Cerebellar cortex (tissue), 1 donor: Measurements from ENCODE around the gene FKBP1A.

Experiments used
- DNase-seq: peaks from one replicate; pipeline ENCODE4 v3.0.0-alpha.2; 2015; ENCODE audit warnings: low spot score

FKBP1A gene

DNA sequence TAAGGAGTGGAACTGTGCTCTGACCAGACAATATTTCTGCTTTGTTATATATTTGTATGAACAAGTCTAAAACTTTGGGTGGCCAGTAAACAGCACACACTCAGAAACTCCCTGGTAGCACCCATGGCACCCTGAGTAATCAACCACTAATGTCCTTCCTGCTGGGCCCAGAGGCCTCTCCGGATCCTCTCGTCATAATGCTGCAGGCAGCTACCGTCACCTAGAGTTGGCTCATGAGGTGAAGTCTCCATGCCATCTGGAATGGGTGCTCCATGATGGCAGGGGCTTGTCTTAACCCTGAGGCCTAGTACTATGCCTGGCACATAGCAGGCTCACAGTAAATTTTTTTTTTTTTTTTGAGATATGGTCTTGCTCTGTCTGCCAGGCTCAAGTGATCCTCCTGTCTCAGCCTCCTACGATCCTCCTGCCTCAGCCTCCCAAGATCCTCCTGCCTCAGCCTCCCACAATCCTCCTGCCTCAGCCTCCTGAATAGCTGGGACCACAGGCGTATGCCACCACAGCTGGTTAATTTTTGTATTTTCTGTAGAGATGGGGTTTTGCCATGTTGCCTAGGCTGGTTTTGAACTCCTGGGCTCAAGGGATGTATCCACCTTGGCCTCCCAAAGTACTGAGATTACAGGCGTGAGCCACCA lies 60.9 kb downstream of the FKBP1A start:
- DNase-seq, result no peak

DNA sequence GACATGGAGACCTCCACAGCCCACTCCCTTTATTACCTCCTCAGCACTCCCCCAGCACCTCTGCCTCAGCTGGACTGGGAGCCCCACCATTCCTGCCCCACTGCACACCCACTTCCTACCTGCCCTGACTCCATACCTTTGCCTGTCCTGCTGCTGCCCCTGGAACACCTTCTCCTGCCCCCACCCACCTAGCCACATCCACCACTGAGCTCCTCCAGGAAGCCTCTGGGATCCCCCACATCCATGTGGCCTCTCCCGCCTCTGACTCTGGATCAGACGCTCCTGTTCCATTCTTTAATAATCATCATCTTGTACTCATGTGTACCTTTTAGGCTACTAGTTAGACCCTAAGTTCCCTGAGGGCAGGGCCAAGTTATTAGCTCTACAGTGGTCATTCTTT lies 61.8 kb downstream of the FKBP1A start:
- DNase-seq, result no peak

DNA sequence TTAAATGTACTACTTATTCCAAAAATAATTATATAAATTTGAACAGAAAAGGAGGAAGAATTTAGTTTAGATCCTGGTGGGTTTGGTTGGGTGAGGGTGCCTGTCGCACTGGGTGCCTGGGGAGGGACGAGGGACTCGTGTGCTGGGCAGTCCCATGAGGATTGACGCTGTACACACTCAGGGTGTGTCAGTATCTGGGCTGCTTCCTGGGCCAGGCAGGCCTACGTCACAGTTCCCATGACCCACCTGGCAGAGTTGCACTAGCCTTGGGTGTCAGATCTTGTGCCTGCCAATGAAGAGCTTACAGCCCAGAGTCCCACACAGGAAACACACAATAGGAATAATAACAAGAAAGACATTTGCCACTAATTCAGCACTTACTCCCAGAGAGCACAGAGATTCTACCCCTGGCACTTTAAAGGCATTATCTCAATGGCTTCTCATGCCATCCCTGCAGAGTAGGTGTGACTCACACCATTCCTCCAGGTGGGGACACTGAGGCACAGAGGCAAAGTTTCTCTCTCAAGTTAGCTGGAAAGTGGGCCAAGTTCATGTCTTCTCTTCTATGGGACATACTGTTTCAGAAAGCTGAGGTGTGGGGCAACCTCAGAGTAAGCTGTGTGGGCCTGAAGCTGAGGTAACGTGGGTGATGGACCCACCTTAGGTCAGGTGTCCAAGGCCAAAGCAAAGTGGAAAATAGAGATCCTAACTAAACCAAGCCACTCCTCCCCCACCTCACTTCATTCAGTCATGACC lies 62.6 kb downstream of the FKBP1A start:
- no peak for DNase-seq

DNA sequence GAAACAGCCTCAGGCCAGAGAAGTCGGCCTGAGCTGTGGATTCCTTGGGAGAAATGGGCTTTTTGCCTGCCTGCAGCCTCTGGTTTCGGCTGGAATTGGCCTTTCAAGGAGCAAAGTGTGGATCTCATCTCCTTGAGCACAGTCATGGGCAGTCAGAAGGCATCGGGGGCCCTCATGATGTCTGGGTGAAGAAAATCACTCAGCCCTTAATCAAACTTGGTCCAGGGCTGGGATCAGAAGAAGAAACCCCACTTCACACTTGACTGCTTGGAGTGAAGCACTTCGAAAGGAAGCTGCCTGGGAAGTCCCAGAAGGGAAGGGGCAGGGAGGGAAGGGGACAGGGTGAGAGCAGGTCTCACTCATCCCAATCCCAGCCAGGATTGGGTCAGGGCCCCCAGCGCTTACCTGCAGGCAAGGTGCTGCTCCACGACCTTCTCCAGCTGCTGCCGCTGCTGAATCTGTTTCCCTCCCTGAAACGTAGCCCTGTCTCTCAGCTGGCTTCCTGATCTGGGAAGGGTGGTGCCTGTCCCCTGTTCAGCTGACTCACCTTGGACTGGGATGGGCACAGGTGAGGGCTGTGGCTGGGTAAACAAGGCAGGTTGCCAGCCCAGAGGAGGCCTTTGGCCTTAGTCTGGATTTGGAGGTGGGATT lies 64.0 kb downstream of the FKBP1A start, which contains the start of gene SDCBP2:
SDCBP2 (minus strand) TSS at position 460 of the 651 bp plus-strand sequence. CDS start 8,723 bp downstream, outside the sequence.
- DNase-seq, result no peak

DNA sequence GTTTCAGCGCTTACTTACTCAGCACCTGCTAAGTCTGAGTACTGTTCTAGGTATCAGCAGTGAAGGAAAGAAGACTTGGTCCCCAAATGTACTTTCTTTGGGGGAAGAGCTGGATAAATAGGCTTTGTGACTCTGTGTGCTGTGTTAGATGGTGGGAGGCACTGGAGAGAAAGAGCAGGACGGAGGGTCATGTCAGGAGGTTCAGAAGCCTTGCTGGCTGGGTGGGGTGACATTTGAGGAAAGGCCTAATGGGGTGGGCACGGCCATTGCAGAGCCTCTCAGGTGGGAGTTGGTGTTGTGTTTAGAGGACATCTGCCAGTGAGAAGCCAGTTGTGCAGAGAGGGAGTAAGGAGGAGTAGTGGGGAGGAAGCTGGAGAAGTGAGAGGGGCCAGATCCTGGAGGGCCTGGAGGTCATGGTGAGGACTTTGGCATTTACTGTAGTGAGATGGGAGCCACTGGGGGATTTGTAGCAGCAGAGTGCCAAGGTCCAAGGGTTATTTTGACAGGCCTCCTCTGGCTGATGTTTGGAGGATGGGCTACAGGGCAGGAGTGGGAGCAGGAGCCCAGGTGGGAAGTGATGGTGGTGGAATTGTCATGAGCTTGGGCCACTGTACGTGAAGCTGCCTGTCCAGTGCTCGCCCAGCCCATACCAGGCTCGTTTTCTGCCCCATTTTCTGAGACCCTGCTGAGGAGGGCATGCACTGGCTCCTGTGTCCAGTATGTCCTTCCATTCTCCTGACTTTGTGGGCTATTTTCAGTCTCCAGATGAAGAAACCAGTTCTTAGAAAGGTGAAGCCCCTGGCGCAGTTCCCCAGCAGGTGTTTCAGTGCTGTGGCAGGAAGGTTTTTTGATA lies 64.8 kb downstream of the FKBP1A start:
- DNase-seq, result no peak

DNA sequence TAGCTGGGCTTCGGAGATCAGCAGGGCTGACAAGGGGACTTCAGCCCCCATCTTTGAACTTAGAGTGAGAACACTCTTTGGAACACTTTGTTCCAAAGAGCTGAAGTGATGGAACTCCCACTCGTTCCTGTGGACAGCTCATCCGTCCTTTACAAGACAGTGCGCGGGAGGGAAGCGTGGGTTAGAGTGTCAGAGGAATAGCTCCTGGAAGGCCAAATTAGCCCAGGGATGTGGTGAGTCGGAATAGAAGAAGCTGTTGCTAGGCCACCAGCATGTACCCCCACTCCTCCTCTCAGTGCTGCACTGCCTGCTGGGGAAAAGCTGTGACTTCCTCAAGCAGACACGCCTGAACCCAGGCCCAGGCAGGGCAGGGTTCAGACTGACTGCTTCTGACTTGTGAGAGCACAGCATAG lies 65.6 kb downstream of the FKBP1A start:
- no peak for DNase-seq

DNA sequence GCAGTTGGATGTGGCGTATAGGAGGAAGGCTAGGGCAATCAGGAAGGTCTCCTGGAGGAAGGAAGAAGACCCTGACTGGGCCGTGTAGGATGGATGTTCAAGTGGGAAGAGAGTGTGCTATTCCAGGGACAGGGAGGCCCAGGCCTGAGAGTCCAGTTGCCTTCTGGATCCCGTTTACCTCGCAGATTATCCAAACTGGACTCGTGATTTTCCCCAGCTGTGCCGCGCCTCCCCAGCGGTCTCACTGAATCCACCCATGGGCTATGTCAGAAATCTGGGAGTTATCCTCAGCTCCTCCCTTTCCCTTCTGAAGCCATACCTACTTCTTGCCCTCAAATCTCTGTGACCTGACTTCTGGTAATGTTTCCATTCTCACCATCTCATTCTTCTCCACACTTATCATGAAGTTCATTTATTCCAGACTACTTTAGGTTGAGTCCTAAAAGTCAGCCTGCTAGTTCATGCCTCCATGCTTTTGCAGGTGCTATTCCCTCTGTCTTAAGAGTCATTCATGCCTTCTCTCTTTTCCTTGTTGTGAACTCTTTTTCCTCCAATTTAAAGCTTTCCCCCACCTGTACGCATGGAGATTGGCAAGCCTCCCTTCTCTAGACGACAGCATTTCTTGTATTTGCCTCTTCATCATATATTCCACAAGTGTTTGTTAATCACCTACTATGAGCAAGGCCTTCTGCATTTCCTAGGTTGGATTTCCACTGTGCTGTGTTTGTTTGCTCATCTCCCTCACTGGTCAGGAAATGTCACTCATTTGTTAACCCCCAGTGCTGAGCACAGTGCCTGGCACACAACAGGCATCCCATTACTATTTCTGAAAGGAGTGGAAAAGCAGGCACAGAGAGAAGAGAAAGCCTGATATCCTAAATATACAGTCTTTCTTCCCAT lies 66.6 kb downstream of the FKBP1A start:
- no peak for DNase-seq

DNA sequence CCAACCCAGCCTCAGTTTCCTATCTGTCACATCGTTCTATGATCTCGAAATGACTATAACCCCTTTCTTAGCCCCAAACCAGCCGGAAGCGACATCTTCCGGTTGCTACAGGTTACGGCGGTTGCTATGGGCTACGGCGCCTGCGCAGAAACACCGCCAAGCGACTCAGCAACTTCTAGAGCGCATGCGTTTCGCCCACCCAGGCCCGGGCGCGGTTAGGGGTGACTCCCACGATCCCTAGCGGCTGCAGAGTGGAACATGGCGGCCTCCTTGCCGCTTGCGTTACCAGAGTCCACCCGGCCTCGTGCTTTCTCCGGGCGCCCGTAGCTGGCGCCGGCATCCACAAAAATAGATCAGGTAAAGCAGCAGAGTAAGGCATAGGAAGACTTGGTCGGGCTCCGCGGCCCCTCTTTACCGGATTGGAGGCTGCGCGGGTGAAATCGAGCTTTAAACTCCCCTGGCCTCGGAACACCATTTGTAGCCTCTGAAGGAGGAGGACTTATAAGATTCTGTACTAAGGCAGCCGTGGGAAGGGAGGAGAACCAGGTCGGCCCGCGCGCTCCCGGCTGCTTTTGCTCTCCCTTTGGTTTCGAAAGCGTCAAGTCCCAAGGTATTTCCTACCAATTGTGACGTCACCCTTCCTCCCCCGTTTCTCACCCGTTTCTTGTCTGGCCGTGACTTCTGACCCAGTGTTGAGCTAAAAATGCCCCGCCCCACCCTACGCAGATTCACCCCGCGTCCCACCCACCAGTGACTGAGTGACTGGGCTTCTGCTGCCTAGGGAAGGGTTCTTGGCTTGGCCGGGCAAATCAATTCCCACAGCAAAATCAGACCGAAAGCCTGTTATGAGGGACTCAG lies 67.5 kb downstream of the FKBP1A start:
- peak; percentile 96 for DNase-seq

DNA sequence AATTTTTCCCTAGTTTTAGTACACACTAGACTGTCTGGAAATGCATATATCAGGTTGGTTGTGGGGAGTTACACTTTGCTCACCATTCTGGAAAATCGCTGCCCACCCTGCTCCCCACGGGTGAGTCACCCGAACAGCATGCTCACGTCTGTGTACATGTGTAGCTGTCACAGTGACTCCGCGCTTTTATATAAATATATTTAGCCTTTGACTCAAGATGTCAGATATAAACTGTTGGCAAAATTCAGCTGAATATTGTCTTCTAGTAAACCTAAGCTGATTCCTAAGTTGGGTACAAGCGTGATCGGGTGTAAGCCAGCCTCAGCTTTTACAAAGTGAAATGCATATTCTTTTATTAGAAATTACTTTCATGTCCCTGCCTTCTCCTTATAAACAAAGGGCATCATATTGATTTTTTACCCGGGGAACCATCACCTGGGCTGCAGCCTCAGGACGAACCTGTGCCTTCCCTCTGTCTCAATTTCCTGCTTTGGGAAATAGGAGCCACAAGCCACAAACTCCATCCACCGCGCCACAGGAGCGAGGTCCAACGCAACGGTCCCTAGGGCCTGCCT lies 68.2 kb downstream of the FKBP1A start:
- DNase-seq, result no peak

DNA sequence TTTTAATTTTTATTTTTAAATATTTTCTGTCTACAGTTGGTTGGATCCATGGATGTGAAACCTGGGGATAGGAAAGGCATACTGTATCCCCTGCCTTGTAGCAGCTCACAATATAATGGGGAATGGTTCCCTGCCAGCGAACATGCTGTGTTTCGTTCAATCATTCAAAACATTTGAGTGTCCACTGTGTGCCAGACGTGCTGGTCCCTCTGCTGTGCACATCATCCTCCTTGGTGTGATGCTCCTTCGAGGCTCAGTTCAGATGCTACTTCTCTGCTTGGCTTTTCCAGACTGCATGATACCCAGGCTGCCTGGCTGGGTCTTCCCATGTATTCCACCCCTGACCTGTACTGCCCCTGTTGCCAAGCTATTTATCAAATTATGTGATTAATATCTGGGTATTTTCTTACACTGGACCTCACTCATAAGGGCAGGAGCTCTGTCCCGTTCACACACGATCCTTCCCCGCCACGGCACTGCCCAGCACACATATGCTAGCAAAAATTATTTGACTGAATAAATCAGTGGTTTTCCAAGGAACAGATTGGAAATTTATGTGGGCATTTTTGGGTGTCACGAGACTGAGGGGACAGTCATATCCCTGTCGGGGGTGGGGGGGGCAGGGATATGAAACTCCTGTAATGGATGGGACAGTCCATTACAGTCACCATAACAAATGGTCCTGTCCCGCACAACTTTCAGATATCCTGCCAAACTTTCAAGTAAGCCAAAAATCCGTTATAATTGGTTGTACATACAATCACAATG lies 68.8 kb downstream of the FKBP1A start:
- no peak for DNase-seq

DNA sequence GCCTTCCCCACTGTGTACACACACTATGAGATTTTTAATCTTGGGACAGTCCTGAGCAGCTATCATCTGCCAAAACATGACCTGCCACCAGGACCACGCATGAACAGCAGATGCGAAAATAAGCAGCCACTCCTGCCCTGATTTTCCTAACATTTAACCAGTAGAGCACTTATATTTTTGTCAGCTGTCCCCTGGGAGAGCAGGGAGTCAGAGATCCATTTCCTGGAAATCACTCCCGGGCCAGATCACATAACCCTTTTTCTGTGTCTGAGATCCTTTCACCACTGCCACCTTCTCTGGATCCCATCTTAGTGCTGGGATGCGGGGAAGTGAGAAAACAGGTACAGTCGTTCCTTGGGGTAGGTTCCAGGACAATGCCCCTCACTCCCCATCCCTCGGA lies 69.6 kb downstream of the FKBP1A start:
- DNase-seq, result no peak

DNA sequence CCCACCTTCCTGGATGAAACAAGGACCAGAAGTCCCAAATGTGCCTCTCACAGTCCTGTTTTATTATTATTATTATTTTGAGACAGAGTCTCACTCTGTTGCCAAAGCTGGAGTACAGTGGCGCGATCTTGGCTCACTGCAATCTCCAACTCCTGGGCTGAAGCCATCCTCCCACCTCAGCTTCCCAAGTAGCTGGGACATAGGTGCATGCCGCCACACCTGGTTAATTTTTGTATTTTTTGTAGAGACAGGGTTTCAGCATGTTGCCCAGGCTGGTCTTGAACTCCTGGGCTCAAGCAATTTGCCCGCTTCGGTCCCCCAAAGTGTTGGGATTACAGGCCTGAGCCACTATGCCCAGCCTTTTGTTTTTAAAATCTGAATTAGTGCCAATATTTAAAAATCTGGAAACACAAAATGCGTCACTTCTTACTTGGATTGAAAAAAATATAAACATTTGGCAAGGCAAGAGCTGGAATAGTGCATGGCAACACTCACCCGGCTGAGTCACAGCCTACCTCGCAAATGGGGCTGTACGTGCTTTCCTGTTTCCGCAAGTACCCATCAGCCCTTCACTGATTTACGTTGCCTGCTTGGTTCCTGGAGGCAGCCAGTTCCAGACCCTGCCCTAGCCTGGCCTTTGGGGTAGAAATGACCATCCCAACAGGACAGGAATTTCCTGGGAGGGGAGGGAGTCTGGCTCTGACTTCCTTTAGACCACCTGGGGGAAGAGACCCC lies 70.2 kb downstream of the FKBP1A start:
- no peak for DNase-seq

DNA sequence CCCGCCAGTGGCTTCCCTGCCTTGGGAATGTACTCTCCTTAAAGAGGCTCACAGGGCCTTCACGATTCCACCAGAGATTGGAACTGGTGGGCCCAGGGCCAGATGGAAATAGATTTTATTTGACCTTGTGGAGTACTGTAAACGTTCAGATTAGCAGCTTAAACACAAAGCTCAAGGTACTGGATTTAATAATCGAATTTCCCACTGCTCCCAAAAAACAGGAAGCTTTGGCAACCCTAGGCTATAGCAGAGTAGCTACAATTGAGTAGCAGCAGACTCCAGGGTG lies 71.3 kb downstream of the FKBP1A start:
- DNase-seq, result no peak

DNA sequence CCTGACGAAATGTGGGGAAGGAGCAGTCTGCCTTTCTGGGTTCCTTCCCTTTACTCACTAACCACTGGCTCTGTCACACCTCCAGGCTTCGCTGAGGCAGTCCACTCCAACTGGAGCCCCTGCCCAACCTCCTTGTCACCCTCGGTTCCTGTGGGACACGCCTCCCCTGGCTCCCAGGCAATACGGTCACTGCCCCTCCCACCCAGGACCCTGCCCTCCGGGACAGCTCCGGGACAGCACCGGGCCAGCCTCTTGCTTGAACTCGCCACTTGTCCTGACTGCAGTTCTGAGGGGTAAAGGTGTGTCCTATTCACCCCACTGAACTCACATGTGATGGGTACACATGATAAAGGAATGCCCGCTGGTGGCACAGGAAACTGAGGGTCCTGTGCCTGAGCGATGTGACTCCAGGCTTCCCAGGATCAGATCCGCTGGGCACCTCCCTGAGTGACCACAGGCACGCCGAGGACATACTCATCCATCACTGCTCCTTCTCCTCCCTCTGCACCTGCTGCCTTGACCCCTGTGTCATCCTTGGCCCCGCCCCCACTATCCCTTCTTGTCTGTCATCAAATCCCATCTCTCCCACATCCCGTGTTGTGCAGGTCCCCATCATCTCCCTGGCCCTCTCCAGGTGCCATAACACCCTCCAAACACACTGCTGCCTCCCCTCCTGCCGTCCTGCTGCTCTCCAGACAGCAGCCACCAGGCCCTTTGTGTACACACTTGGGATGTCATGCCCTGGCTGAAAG lies 71.8 kb downstream of the FKBP1A start:
- DNase-seq, result no peak

DNA sequence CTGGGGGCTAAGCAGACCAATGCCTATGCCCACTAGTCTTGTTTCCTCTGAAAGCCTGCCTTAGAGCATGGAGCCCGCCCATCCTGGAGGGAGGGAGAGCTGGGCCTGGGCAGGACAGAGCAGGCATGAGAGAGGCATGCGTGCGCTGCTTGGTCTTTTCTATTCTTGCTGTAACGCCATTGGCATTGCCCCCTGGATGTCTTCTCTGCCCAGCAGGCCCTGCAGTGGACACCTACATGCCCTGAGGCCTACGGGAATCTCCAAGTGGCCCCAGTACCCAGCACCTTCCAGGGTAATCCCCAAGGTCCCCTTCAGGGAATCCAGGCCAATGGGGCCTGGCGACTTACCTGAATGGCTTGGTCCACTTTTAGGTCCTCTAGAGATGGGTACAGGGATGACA lies 72.8 kb downstream of the FKBP1A start:
- DNase-seq, result no peak

DNA sequence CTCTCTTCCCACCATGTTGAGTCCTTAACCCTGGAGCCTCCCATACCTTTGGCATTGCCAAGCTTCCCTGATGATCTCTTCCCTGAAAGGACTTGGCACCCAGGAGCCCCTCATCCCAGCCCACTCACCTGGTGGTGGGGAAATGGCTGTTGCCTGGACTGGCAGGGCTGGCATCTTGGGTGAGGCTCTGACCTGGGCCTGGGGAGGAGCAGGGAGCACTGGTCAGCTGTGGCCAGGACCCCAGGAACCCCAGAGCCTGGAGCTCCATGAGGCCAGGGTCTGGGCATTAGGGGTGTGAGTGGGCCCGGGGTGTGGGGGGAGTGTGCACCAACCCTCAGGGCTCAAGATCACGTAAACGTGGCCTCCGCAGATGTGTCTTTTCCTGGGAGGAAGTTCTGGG lies 73.4 kb downstream of the FKBP1A start:
- no peak for DNase-seq

DNA sequence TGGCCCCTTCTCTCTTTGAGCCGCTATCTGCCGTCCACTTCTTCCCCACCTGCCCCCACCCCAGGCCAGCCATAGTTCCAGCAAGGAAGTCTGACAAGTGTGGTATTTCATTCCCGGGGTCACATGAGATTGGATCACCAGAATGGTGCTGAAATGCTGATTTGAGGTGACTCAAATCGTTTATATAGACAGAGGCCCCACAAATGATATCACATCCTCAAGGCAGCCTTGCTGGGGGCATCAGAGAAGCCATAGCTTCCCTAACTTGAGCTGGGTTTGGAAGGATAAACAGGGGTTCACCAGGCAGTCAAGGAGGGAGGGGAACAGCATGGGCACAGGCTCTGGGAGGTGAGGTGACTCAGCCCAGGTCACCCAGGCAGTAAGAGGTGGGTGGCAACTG lies 73.8 kb downstream of the FKBP1A start:
- no peak for DNase-seq
